HG02884 (cell line): ENCODE measurements around the gene ITPKB.
"Not testable (repeated sequence)": the region's sequence is repeated elsewhere in the genome, so short reads cannot be mapped to it uniquely, and the experiment has no call there.

Experiments
- ATAC-seq: cut with Tn5 transposase; IDR thresholded peaks from one replicate; pipeline ENCODE4 v1.9.1; 2021; ENCODE audit warnings: mild to moderate bottlenecking, moderate library complexity; ENCODE audit not compliant: unreplicated experiment

ITPKB gene

DNA sequence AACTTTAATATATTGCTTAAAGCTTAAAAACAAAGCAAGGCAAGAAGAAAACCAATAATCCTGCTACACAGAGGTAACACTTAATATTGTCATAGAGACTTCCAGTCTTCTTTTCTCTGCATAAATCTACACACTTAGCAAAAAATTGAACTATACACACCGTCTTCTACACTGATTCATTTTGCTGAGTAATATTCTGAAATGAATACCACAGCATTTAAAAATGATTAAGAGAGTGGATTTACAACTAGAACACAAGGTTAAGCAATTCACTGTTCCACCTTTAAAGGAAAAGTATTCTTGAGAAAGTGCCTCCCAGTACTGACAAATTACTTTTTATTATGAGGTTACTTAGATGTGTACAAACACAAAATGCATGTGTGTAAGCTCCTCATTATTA is 22.2 kb upstream of the ITPKB start:
- ATAC-seq, result no peak

DNA sequence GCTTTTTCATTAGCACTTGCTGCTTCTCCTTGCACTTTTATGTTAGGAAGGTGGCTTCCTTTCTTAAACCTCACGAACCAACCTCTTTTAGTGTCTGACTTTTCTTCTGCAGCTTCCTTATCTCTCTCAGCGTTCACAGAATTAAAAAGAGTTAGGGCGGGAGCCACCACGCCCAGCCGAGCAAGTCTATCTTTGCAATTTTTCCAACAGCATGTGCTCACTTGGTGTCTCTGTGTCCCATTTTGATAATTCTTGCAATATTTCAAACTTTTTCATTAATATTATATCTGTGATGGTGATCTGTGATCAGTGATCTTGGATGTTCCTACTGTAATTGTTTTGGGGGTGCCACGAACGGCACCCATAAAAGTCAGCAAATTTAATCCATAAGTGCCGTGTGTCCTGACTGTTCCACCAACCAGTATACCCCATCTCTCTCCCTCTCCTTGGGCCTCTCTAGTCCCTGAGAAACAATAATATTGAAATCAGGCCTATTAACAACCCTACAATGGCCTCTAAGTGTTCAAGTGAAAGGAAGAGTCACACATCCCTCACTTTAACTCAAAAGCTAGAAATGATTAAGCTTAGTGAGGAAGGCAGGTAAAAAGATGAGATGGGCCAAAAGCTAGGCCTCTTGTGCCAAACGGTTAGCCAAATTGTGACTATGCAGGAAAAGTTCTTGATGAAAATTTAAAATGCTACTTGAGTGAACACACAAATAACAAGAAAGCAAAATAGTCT is 15.9 kb upstream of the ITPKB start:
- no peak for ATAC-seq

DNA sequence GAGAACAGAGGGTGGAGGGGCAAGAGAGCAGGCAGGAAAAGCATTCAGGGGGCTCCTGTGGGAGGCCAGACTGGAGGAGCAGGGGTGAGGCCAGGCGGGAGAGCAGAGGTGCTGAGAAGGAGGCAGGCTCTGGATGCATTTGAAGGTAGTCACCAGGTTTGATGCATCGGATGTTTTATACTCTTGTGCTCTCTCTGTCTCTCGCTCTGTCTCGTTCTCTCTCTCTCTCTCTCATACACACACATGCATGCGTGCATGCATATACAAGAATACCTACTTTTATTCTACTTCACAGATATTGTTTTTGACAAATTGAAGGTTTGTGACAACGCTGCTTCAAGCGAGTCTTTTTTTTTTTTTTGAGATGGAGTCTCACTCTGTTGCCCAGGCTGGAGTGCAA is 15.0 kb upstream of the ITPKB start:
- ATAC-seq, result no peak

DNA sequence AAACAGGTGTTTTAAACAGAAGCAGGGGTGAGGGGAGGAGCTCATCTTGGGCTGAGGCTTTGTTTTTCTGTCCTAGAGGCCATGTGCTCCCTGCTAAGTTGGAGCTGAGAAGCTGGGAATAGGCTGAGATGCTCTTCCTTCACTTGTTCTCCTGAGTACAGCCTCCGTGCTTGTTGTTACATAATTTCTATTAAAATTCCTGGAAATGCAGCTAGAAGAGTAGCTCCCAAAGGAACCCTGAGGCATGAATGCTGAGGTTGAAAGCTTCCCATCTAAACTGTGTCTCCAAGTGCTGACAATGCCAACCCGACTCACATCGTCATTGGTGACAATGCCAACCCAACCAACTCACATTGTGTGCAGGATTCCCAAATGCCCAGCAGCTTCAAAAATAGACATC is 12.6 kb upstream of the ITPKB start:
- ATAC-seq, result no peak

DNA sequence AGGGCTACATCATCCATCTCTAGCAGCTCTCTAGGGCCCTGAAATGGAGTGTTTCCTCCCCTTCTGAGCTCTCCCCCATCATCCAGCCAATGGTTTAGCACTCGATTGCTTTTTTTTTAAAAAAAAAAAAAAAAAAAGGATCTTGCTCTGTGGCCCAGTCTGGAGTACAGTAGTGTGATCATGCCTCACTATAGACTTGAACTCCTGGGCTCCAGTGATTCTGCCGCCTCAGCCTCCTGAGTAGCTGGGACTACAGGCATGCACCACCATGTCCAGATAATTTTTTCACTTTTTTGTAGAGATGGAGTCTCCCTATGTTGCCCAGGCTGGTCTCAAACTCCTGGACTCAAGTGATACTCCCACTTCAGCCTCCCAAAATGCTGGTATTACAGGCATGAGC is 12.1 kb upstream of the ITPKB start:
- no peak for ATAC-seq

DNA sequence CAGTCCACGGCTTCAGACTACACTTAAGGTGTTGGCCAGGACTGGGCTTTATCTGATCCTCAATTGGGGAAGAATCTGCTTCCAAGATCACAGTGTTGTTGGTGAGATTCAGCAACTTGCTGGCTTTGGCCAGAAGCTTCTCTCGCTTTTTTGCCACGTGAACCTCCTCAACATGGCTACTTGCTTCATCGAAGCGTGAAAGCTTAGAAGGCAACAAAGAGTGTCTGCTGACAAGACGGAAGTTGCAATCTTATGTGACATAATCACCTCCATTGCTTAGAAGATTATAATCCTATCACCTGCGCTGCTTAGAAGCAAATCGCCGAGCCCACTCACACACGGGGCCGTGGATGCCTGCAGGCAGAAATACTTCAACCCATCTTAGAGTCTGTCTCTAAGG is 10.4 kb upstream of the ITPKB start:
- no peak for ATAC-seq

DNA sequence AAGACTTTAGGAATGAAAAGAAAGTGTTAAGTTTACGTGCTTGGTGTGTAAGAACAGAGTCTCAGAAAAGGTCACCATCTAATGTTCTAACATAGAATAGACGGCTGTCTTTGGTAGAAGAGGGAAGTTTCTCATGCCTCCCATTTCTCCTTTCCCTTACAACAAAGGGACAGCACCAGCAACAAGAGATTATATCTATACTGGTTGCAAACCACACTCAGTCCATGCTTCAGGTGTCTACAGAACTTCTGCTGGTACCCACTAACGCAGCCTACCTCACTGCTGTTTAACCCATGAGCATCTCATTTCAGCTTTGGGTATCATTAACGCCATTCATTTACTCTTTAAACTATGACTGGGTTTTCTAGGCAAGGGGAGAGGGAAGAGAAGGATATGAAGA is 9.2 kb upstream of the ITPKB start:
- ATAC-seq, result no peak

DNA sequence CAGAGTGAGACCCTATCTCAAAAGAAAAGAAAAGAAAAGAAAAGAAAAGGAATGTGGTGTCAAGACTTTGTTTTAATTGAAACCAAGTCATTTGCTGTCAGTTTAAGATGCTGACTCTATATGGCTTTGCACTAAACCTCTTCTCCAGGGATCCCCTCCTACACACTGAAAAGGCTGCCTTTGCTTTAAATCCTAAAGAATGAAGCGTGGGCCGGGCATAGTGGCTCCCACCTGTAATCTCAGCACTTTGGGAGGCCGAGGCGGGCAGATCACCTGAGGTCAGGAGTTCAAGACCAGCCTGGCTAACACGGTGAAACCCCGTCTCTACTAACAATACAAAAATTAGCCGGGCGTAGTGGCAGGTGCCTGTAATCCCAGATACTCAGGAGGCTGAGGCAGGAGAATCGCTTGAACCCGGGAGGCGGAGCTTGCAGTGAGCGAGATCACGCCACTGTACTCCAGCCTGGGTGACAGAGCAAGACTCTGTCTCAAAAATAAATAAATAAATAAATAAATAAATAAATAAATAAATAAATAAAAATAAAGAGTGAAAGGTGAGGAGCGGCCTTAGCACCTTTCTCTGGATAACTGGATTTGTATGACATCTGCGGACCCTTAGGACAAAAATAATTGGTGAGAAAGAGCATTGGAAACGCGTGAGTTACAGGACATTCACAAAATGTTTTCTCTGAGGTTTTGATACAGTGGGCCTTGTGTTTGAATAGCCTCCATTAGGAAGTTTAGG is 8.6 kb upstream of the ITPKB start:
- ATAC-seq, result not testable (repeated sequence)

DNA sequence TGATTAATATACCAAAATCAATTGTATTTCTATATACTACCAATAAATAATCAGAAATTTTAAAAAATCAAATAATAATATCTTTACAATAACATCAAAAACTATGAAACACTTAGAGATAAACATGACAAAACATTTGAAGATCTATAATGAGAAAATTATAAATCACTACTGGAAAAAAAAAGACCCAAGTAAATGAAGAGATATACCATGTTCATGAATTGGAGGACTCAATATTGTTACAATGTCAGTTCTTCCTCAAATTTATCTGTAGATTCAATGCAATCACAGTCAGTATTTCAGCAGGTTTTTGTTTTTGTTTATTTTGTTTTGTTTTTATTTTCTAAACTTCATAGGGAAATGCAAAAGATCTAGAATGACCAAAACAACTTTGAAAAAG is 4.2 kb upstream of the ITPKB start:
- no peak for ATAC-seq

DNA sequence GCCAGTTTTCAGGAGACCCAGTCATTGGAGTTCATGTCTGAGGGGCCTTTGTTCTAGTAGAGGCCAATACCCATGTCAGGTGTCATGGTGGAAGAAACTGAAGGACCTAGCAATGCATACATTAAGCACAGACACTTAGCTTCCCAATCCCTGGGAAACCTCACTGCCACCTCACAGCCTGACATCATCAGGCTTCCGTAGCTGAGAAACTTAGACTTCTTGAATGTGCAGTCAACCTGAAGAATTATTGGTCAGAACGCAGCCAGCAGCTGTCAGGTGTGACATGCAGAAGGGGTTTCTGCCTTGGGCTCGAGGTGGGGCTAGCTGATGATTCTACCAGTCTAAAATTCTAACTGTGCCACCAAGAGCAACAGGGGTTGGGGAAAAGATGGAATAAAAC is 1.9 kb upstream of the ITPKB start:
- ATAC-seq, result no peak

DNA sequence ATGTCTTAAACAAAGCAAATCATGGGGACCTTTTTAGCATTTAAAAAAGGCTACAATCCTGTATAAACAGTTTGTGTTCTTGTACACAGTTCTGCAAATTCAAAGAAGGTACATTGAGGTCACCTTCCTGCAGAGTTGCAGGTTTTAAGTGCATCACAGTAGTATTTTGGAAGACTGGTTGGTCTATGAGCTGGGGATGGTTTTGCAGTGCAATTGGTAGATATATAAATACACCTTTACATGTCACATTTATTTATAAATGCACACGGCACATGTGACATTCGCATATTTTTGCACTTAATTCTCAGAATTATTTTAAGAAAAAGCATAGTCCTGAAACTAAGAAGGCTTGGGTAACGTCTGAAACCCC is 599 bp upstream of the ITPKB start:
- no peak for ATAC-seq

DNA sequence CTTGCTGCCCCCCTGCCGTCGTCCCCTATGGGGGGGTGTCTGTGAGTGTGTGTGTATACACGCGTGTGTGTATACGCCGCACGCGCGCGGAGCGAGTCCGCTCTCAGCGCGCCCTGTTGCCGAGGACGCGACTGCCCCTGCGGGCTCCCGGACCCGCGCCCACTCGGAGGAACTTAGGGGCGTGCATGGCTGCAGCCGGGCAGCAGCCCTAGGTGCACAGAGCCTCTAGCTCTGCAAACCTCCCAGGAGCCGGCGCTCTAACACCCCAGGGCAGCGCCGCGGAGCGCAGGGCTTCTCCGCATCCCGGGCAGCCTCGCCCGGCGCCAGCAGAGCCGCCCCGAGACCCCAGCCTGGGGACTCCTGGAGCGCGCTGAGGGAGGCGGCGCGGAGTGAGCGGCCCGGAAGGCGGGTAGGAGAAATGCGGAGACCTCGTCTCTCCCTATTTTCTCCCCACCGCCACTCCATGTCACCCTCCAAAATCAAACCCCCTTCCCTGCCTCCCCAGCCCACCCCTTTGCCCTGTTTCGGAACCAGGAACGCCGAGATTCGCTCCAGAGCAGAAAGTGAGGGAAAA is 574 bp downstream of the ITPKB start:
- ATAC-seq, result no peak

DNA sequence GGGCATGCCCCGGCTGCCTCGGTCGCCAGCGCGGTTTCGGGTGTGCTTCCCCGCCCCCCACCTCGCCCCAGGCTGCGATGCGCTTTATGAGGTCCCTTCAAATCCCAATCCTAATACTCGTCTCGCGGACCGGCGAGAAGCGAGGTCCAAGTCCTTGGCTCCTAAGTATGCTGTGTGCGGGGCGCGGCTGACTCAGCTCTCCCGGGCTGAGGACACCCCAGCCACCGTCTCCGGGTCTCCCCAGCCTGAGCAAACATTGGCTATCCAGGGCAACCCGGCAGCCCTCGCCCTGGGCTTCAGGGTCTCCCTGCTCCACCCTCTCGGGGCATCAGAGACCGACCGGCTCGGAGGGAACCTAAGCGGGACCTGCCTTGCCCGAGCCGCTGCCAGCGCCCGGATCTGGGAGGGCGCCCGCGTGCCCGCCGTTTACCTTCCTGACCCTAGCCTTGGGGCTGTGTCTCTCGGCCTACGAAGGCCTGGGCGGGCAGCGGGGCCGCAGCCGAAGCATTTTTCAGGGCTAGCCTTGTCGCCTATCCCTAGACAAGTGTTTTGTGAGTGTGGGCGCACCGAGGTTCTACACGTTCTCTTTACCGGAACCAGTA is 1.2 kb downstream of the ITPKB start:
- ATAC-seq, result no peak

DNA sequence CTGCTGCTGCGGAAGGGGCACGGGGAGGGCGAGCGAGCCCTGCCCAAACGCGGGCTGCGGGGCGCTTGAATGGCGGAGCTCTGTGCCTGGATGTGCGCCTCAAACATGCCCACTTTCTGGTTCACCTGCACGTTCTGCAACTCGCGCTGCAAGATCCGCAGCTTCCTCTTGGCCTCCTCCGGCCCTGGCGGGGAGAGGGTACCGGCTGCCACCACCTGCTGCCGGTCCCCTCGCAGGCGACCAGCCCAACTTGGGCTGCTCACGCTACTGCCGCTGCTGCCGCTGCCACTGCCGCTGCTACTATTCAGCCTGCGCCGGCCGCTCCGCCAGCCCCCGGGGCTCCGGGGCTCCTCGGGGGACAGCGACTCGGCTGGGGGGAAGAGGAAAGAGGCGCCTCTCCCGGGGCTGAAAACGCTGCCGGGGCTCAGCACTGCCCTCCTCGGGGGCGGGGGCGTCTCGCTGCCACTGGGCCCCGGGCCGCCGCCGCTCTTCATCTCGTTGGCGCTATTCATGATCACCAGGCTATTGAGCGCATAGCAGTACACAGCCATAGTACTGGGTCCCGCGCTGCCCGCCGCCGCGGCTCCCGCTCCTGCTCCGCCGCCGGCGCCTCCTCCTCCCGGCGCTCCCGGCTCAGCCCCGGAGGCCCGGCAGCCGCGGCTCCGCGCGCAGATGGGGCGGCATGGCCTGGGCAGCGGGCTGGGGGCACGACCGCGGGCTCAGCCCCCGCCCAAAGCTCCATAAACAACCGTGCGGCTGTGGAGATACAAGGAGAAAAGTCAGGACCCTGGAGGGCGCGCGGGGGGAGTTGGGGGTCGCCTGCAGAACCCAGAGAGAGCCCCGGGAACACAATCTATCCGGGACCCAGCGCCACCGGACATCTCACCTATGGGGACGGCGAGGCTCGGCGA is 1.9 kb downstream of the ITPKB start:
- ATAC-seq, result peak; percentile 29

DNA sequence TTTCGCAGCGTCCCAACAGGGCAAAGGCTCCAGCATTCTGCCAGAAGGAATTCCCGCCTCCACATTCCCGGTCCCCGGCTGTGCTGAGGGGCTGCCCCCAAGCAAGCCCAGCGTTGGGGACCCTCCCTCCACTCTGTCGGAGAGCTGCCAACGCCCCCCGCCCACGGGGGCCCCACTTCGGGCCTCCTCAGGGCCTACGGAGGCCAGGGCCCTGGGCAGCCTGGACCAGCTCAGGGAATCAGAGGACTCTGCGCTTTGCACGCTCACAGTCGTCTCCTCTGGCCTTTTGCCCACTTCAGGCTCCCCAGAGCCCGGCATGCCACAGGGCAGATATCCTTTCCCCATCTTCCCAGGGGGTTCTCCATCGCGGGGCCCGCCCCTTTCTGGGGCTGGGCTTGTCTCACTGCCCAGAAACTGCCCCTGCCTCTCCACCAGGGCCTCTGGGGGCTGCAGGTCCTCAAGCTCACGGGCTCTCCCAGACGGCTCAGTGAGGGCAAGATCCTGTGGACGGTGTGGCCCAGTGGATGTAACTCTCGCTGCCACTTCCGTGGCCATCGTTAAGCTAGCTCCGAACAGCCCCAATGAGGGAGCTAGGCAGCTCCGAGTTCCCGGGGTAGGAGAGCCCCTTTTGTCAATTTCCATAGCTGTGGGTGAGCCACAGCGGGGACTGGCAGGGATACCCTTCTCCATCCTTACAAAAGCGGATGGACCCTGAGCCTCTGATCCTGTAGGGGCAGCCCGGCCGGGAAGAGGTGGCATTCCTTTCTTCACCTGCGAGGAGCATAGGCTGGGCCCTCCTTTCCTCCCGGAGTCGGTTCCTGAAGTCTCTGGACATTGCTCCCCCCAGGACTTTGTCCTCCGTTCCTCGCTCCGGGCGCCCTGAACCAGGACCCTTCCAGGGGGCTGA is 2.8 kb downstream of the ITPKB start:
- no peak for ATAC-seq

DNA sequence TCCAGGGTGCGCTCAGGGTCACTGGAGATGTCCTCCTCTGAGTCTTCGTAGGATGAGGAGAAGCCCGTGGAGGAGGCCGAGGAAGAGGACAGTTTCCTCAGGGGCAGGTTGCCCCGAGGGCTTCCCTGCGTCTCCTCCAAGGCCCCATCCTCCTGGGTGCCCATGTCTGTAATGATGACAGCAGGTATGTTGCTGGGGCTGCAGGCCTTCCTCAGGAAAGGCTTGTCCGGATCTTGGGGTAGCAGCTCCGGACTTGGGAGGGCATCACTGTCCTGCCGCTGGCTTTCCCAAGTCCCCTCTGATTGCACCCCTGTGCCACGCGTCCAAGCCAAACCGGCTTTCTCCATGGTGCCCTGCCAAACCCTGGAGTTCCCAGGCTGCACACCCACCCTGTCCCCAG is 3.5 kb downstream of the ITPKB start:
- no peak for ATAC-seq

DNA sequence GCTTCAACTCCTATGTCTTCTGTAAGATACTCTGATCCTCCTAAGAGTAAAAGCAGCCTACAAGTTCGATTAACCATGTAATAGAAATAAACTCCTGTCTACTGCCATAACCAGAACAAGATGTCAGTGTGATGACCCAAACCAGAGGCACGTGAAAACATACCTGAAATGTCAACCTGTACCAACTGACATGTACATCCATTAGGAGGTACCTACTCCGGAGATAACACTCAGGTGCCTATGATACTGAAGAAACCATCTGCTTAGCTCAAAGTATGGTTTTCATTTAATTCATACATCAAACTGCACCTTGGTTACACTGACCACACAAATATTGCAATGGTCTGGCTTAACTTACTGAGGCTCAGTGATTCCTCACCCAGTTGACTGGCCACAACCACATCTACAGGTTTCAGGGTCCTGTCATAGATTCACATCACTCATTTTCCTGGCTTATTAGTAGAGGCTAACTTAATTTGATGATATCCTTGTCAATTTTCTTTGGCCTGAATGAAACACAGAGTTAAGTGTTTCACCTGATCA is 4.4 kb downstream of the ITPKB start:
- ATAC-seq, result no peak

DNA sequence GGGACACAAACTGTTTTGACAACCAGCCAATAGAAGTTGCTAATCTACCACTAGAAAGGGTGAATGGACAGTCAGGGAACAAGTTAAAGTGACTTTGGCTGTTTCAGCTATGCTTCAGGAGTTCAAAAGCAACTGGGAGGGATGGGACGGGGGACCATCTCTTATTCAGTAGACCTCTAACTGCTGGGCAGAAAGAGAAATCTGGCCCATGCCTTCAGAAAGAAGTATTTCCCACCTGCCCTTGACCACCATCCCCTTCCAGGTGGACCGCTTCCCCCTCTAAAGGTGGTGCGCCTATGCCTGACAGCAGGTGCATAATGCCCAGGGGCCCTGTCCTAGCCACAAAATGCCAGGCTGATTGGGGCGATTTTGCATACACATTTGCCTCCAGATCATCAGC is 5.2 kb downstream of the ITPKB start:
- no peak for ATAC-seq

DNA sequence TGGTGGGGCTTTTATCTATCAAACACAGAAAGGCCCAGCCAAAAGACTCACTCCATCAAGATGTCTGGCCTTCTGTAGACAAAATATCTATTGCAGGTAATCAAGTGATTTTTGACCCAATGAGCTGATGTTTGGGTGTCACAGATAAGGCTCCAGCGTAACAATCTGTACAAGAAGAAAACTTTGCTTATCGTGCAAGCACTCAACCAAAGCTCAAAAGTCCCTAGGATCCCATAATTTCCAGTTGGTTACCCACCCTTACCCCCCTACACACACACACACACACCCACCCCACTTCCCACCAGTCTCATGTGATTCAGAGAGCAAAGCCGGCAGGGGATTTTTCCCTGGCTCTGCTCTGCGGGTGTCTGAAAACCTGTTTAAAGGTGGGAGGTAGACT is 5.8 kb downstream of the ITPKB start:
- ATAC-seq, result no peak

DNA sequence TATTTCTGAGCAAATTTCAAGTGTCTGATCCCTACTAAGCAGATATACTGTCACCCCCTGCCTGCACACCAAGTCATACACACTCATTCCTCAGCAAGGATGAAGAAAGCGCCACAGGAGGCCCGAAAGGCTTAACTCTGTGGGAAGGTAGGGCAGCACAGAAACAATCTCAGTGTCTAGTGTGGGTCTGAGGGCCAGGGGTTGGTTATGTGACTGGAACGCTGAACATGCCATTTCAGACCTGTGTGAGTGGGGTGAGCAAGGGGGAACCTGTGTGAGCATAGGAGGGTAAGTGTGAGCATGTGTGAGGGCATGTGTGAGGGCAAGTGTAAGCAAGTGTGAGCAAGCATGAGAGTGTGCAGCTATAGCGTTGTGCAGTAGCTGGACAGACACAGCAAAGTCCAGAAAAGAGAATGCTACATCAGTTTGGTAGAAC is 6.2 kb downstream of the ITPKB start:
- ATAC-seq, result no peak
